Endodermal cell (in vitro differentiated cells): ENCODE results near the gene ERVK3-1. TPM values are rescaled to one million over a fixed set of nuclear protein-coding genes. Genes with fewer than 3 reads are reported as not detected.

Experiments used
- DNase-seq: peaks from one replicate; pipeline ENCODE4 v3.0.0-alpha.2; 2017
- H3K27ac ChIP-seq: 2 replicates; pipeline ENCODE4 v1.5.1; 2013; ENCODE audit warnings: mild to moderate bottlenecking, low read depth, low read length, moderate library complexity
- H3K27me3 ChIP-seq: 2 replicates; pipeline ENCODE4 v1.6.1; 2013; ENCODE audit warnings: mild to moderate bottlenecking, low read length, moderate library complexity; ENCODE audit not compliant: insufficient read depth, control insufficient read depth, poor library complexity, severe bottlenecking
- H3K36me3 ChIP-seq: 2 replicates; pipeline ENCODE4 v1.7.0; 2013; ENCODE audit warnings: mild to moderate bottlenecking, low read length, moderate library complexity; ENCODE audit not compliant: control insufficient read depth, insufficient read depth
- H3K4me1 ChIP-seq: one replicate; pipeline ENCODE4 v1.7.0; 2013; ENCODE audit warnings: low read length; ENCODE audit not compliant: control insufficient read depth, insufficient read depth
- H3K4me3 ChIP-seq: 2 replicates; pipeline ENCODE4 v1.5.1; 2013; ENCODE audit warnings: mild to moderate bottlenecking, low read length, moderate library complexity
- H3K9ac ChIP-seq: 2 replicates; pipeline ENCODE4 v1.6.1; 2013; ENCODE audit warnings: mild to moderate bottlenecking, low read length, moderate library complexity; ENCODE audit not compliant: poor library complexity, severe bottlenecking; ENCODE audit errors: extremely low read depth
- H3K9me3 ChIP-seq: 2 replicates; pipeline ENCODE4 v1.6.1; 2013; ENCODE audit warnings: mild to moderate bottlenecking, low read length, moderate library complexity; ENCODE audit not compliant: control insufficient read depth
- H3K27ac Mint-ChIP-seq: 2 replicates; pipeline ENCODE4 v1.8.0; 2020; ENCODE audit warnings: mixed read lengths
- H3K27me3 Mint-ChIP-seq: 2 replicates; pipeline ENCODE4 v1.8.0; 2021; ENCODE audit warnings: mild to moderate bottlenecking, mixed read lengths; ENCODE audit not compliant: insufficient read depth
- H3K36me3 Mint-ChIP-seq: 2 replicates; pipeline ENCODE4 v1.8.0; 2020; ENCODE audit warnings: low read depth, mixed read lengths
- H3K4me1 Mint-ChIP-seq: 2 replicates; pipeline ENCODE4 v1.8.0; 2020; ENCODE audit warnings: mixed read lengths
- H3K4me3 Mint-ChIP-seq: 2 replicates; pipeline ENCODE4 v1.8.0; 2020; ENCODE audit warnings: mild to moderate bottlenecking, moderate library complexity, mixed read lengths
- H3K9me3 Mint-ChIP-seq: 2 replicates; pipeline ENCODE4 v1.8.0; 2020; ENCODE audit warnings: mild to moderate bottlenecking, mixed read lengths
- WGBS, 2 experiments: methylation state at CpG; one replicate each; pipeline versions ENCODE4 v1.1.5 to v1.1.7; 2013; ENCODE audit warnings: missing lambda C conversion rate in 2 of 2, mixed read lengths in 1 of 2; ENCODE audit not compliant: insufficient coverage in 1 of 2, insufficient read length in 1 of 2; 5-methylcytosine and 5-hydroxymethylcytosine counted together
- total RNA-seq, 2 donors: library from RNA; stranded (reverse); fragmentation: NEBNext Ultra II Directional in 1 of 2; extraction: Animal tissue kit (Norgen Biotek cat#: 25700) in 1 of 2; gene quantifications; 2 replicates in 1 of 2; 3 replicates in 1 of 2; pipeline ENCODE4 v1.2.1, GENCODE V29; 2021
- TF ChIP-seq, protein P1 (sequence below): fragments of 200-600 bp; sonication (generic); conservative IDR thresholded peaks from 2 replicates; pipeline ENCODE4 v1.5.0; 2021; ENCODE audit warnings: antibody characterized with exemption, mild to moderate bottlenecking

The ERVK3-1 gene
- total RNA-seq, 2 donors from 2014 or later, result 27.5 to 28.0 TPM

DNA sequence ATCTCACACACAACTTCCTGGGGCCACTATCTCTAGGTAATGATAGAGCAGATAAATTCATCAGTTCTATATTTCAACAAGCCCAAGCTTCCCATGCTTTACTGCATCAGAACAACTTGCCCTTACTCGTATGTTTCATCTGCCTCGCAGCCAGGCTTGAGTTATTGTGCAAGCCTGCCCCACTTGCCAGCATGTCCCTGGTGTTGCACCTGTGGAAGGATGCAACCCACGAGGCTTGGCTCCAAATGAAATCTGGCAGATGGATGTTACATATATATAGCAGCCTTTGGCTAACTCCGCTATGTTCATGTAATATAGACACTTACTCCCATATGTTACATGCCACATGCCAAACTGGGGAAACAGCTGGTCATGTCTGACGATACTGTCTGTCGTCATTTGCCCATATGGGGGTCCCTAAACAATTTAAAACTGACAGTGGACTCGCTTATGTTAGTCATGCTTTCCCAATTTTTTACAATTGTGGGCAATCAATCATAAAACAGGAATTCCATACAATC is 6.2 kb downstream of the ERVK3-1 start:
- H3K27ac Mint-ChIP-seq, result no peak overlapping the region
- WGBS, 2 experiments, result 94 to 95% methylated on average over 6 to 7 of the region's 7 CpGs
- peaks cover 76% of the 10 kb centered on the region for H3K36me3 ChIP-seq
- no peaks in the 10 kb centered on the region for H3K27me3 ChIP-seq
- peaks cover 68% of the 10 kb centered on the region for H3K36me3 Mint-ChIP-seq
- TF ChIP-seq, protein P1, sequence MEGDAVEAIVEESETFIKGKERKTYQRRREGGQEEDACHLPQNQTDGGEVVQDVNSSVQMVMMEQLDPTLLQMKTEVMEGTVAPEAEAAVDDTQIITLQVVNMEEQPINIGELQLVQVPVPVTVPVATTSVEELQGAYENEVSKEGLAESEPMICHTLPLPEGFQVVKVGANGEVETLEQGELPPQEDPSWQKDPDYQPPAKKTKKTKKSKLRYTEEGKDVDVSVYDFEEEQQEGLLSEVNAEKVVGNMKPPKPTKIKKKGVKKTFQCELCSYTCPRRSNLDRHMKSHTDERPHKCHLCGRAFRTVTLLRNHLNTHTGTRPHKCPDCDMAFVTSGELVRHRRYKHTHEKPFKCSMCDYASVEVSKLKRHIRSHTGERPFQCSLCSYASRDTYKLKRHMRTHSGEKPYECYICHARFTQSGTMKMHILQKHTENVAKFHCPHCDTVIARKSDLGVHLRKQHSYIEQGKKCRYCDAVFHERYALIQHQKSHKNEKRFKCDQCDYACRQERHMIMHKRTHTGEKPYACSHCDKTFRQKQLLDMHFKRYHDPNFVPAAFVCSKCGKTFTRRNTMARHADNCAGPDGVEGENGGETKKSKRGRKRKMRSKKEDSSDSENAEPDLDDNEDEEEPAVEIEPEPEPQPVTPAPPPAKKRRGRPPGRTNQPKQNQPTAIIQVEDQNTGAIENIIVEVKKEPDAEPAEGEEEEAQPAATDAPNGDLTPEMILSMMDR, result no peak
- H3K4me3 Mint-ChIP-seq, result no peak overlapping the region
- no peak overlapping the region for H3K27ac ChIP-seq
- H3K4me1 Mint-ChIP-seq, result peaks cover under 1% of the 10 kb centered on the region
- H3K9ac ChIP-seq, result no peak overlapping the region
- no peaks in the 10 kb centered on the region for H3K27me3 Mint-ChIP-seq
- H3K9me3 Mint-ChIP-seq, result no peaks in the 10 kb centered on the region
- H3K9me3 ChIP-seq, result no peaks in the 10 kb centered on the region
- no peak for DNase-seq
- no peak overlapping the region for H3K4me3 ChIP-seq
- no peaks in the 10 kb centered on the region for H3K4me1 ChIP-seq

DNA sequence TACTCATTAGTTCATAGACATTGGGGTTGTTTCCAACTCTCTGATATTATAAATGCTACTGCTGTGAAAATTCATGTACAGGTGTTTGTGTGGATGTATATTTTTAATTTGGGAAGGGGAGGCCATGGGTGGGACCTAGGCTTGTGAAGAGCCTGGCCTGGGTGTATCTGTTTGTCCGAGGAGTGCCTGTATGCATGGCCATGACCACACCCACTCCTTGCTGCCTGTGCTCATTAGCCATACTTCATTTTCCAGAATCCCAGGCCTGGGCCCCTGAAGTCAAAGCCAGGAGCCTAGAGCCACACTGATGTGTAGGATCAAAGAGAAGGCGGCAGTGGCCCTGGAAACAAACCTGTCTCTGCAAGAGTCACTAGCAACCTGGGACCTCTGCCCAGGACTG is 10.4 kb downstream of the ERVK3-1 start:
- WGBS, 2 experiments, result 76 to 96% methylated on average over 2 of the region's 2 CpGs
- Histone ChIP-seq H3K9ac (no peak overlapping the region), H3K4me3 (no peak overlapping the region), H3K36me3 (peaks cover 41% of the 10 kb centered on the region), H3K9me3 (no peaks in the 10 kb centered on the region), H3K27ac (no peak overlapping the region), H3K27me3 (no peaks in the 10 kb centered on the region), H3K4me1 (no peaks in the 10 kb centered on the region)
- TF ChIP-seq, protein P1, result no peak
- Mint-ChIP-seq H3K36me3 (peaks cover 44% of the 10 kb centered on the region), H3K9me3 (no peaks in the 10 kb centered on the region), H3K27me3 (no peaks in the 10 kb centered on the region), H3K4me1 (no peaks in the 10 kb centered on the region), H3K4me3 (no peak overlapping the region), H3K27ac (no peak overlapping the region)
- no peak for DNase-seq

GRCh38 chr19:58317476-58318072 is 12.4 kb downstream of the ERVK3-1 start:
- Histone ChIP-seq H3K4me1 (no peaks in the 10 kb centered on the region), H3K9me3 (no peaks in the 10 kb centered on the region), H3K27me3 (no peaks in the 10 kb centered on the region), H3K36me3 (peaks cover 31% of the 10 kb centered on the region), H3K27ac (no peak overlapping the region), H3K9ac (no peak overlapping the region), H3K4me3 (no peak overlapping the region)
- no peak overlapping the region for H3K4me3 Mint-ChIP-seq
- H3K36me3 Mint-ChIP-seq, result peaks cover 28% of the 10 kb centered on the region
- peak; percentile 68 for DNase-seq
- WGBS, 2 experiments, result 78 to 89% methylated on average over 3 to 7 of the region's 7 CpGs
- TF ChIP-seq, protein P1, result no peak
- no peaks in the 10 kb centered on the region for H3K9me3 Mint-ChIP-seq
- no peaks in the 10 kb centered on the region for H3K4me1 Mint-ChIP-seq
- no peak overlapping the region for H3K27ac Mint-ChIP-seq
- H3K27me3 Mint-ChIP-seq, result no peaks in the 10 kb centered on the region
